ENCODE results near the gene TTC23L.

TTC23L gene

DNA sequence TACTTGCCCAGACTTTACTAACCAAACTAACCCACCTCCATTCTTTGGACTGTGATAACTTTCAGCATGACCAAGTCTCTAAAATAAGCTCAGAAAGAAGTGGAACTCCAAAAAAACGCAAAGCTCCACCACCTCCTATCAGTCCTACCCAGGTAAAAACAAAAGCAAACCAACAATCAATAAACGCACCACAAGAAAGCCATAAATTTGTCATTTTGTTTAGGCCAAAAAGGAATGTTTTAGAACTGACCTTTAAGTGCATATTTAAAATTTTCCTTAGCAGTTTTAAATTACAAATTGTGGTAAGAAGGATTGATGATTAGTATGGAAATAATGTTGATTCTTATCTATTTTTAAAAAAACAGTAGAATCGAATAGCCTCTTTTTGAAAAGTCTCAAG, 25.5 kb upstream of the TTC23L start:
- H2AFZ ChIP-seq (ENCODE audit: low read length) = no peak overlapping the region
- TF ChIP-seq EZH2 (optimal IDR thresholded peaks at IDR 0.05; ENCODE audit: low read depth, low read length) (no peak), EZH2phosphoT487 (IDR thresholded peaks at IDR 0.05; ENCODE audit: low read length) (no peak)
- TF ChIP-seq, protein P1, sequence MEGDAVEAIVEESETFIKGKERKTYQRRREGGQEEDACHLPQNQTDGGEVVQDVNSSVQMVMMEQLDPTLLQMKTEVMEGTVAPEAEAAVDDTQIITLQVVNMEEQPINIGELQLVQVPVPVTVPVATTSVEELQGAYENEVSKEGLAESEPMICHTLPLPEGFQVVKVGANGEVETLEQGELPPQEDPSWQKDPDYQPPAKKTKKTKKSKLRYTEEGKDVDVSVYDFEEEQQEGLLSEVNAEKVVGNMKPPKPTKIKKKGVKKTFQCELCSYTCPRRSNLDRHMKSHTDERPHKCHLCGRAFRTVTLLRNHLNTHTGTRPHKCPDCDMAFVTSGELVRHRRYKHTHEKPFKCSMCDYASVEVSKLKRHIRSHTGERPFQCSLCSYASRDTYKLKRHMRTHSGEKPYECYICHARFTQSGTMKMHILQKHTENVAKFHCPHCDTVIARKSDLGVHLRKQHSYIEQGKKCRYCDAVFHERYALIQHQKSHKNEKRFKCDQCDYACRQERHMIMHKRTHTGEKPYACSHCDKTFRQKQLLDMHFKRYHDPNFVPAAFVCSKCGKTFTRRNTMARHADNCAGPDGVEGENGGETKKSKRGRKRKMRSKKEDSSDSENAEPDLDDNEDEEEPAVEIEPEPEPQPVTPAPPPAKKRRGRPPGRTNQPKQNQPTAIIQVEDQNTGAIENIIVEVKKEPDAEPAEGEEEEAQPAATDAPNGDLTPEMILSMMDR (IDR thresholded peaks at IDR 0.05; ENCODE audit: low read length) = no peak
- H3K36me3 ChIP-seq (replicated peaks; ENCODE audit: insufficient read depth, low read length) = no peaks in the 10 kb centered on the region
- H3K9ac ChIP-seq (ENCODE audit: low read length) = no peak overlapping the region
- H3K9me2 ChIP-seq (replicated peaks; ENCODE audit: insufficient read depth, low read length) = no peaks in the 10 kb centered on the region
- H4K20me1 ChIP-seq (ENCODE audit: insufficient read depth, low read length) = no peaks in the 10 kb centered on the region
- H3K9me3 ChIP-seq (replicated peaks; ENCODE audit: insufficient read depth, low read length) = no peaks in the 10 kb centered on the region
- no peaks in the 10 kb centered on the region for H3K79me2 ChIP-seq (ENCODE audit: low read length)
- H3K4me2 ChIP-seq (ENCODE audit: low read depth, low read length) = no peak overlapping the region
- DNase-seq = no peak
- H3F3A ChIP-seq (ENCODE audit: insufficient read depth, low read length) = no peaks in the 10 kb centered on the region
- no peak overlapping the region for H3K27ac ChIP-seq (ENCODE audit: low read length)
- H3K27me3 ChIP-seq (replicated peaks; ENCODE audit: insufficient read depth, low read length) = no peaks in the 10 kb centered on the region
- H3K4me3 ChIP-seq (ENCODE audit: low read length) = no peak overlapping the region
- no peaks in the 10 kb centered on the region for H3K4me1 ChIP-seq (ENCODE audit: low read length)

DNA sequence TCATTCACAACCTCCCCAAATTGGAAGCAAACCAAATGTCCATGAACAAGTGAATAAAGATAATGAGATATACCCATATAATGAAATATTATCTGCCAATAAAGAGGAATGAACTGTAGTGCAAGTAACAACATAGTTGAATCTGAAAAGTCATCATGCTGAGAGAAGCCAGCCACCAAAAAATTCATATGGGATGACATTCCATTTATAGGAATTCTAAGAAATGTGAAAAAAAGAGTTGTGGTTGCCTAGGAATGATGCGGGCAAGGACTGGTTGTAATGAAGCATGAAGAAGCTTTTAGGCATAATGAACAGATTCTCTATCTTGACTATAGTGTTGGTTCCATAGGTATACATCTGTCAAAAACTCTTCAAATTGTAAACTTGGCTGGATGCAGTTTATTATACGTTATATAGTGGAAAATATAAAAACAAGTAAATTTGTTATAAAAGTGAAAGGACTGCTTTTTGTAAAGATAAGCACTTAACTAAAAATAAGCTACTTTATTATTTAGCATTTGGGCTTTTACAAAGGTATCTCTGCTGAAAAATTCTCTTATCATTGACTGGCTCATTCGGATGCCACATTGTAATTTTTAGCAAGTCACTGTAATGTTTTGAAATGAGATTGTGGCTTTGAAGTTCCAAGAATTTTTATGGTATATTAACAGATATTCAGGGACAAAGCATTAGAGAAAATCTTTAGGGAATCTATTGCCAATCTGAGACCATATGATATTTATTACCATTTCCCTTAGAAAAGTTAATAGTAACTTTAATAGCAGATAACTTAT, 21.2 kb upstream of the TTC23L start:
- no peaks in the 10 kb centered on the region for H3K9me2 ChIP-seq (replicated peaks; ENCODE audit: insufficient read depth, low read length)
- H3K9ac ChIP-seq (ENCODE audit: low read length) = no peak overlapping the region
- no peak overlapping the region for H2AFZ ChIP-seq (ENCODE audit: low read length)
- H3K4me3 ChIP-seq (ENCODE audit: low read length) = no peak overlapping the region
- H4K20me1 ChIP-seq (ENCODE audit: insufficient read depth, low read length) = no peaks in the 10 kb centered on the region
- H3K79me2 ChIP-seq (ENCODE audit: low read length) = no peaks in the 10 kb centered on the region
- H3K36me3 ChIP-seq (replicated peaks; ENCODE audit: insufficient read depth, low read length) = no peaks in the 10 kb centered on the region
- DNase-seq = no peak
- no peak for TF ChIP-seq EZH2phosphoT487 (IDR thresholded peaks at IDR 0.05; ENCODE audit: low read length)
- TF ChIP-seq, protein P1 (IDR thresholded peaks at IDR 0.05; ENCODE audit: low read length) = no peak
- TF ChIP-seq EZH2 (optimal IDR thresholded peaks at IDR 0.05; ENCODE audit: low read depth, low read length) = no peak
- H3K9me3 ChIP-seq (replicated peaks; ENCODE audit: insufficient read depth, low read length) = no peaks in the 10 kb centered on the region
- no peak overlapping the region for H3K27ac ChIP-seq (ENCODE audit: low read length)
- H3K27me3 ChIP-seq (replicated peaks; ENCODE audit: insufficient read depth, low read length) = no peaks in the 10 kb centered on the region
- H3K4me2 ChIP-seq (ENCODE audit: low read depth, low read length) = no peak overlapping the region
- no peaks in the 10 kb centered on the region for H3K4me1 ChIP-seq (ENCODE audit: low read length)
- no peaks in the 10 kb centered on the region for H3F3A ChIP-seq (ENCODE audit: insufficient read depth, low read length)

DNA sequence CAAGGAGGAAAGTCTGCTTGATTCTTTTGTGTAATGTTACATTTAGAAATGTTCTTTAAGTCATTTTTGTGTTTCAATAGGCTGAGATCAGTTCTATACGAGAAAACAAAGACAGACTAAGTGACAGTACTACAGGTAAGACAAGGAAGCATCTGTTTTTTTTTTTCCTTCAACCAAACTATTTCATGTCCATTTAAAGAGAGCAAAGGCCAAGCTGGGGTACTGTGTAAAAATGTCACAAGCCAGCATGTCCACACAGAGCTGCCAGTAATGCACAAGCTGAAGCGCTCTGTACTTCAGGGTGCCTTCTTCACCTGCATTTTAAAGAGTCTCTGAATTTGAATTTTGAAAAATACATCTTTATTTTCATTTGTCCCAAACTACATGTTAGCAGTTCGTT, 20.2 kb upstream of the TTC23L start:
- Histone ChIP-seq H3K27me3 (replicated peaks; ENCODE audit: insufficient read depth, low read length) (no peaks in the 10 kb centered on the region), H3K9ac (ENCODE audit: low read length) (no peak overlapping the region), H3K36me3 (replicated peaks; ENCODE audit: insufficient read depth, low read length) (no peaks in the 10 kb centered on the region), H3K9me3 (replicated peaks; ENCODE audit: insufficient read depth, low read length) (no peaks in the 10 kb centered on the region), H3F3A (ENCODE audit: insufficient read depth, low read length) (no peaks in the 10 kb centered on the region), H3K4me2 (ENCODE audit: low read depth, low read length) (no peak overlapping the region), H3K79me2 (ENCODE audit: low read length) (no peaks in the 10 kb centered on the region), H3K9me2 (replicated peaks; ENCODE audit: insufficient read depth, low read length) (no peaks in the 10 kb centered on the region), H3K4me3 (ENCODE audit: low read length) (no peak overlapping the region), H4K20me1 (ENCODE audit: insufficient read depth, low read length) (no peaks in the 10 kb centered on the region), H2AFZ (ENCODE audit: low read length) (no peak overlapping the region), H3K27ac (ENCODE audit: low read length) (no peak overlapping the region), H3K4me1 (ENCODE audit: low read length) (no peaks in the 10 kb centered on the region)
- TF ChIP-seq EZH2 (optimal IDR thresholded peaks at IDR 0.05; ENCODE audit: low read depth, low read length) (no peak), EZH2phosphoT487 (IDR thresholded peaks at IDR 0.05; ENCODE audit: low read length) (no peak)
- TF ChIP-seq, protein P1 (IDR thresholded peaks at IDR 0.05; ENCODE audit: low read length) = no peak
- DNase-seq = no peak

All from MM.1S (cell line).